DND-41 (cell line): ENCODE data around the gene LSM3.

ENCODE experiments used
- CTCF ChIP-seq: IDR thresholded peaks from 2 replicates; pipeline ENCODE4 v1.5.1; 2012; ENCODE audit warnings: borderline replicate concordance, low read length, moderate library complexity, mild to moderate bottlenecking; ENCODE audit not compliant: poor library complexity, severe bottlenecking; ENCODE audit errors: extremely low read depth
- EZH2 ChIP-seq: IDR thresholded peaks from 3 replicates; pipeline ENCODE4 v1.6.1; 2012; ENCODE audit warnings: borderline replicate concordance, low read depth, mild to moderate bottlenecking, moderate library complexity, low read length, inconsistent platforms; ENCODE audit not compliant: severe bottlenecking

DNA sequence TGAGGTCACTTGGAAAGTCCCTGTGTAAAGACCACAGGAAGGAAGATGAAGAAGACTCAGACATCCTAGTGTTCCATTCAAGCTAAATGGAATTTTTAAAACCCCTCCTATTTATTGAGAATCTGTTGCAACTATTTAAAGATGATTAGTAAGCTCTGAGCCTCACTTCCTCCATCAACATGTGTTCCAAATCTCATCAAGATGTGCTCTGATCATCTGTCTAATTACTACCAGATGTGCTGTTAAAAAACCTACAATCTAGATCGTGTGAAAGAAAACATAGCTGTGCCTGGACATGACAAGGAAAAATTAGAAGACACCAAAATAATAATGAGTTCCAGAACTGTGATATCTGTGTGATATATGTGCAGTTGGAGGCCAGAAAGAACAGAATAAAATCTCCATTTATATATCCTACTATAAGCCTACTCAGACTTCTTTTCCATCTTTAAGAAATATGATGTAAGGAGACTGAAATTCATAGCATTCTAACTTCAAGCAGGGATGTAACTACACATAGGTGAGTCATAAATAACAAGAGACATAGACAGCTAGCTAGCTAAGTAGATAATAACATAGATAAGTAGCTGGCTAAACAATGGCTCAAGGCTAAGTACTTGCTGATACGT, 8.0 kb upstream of the LSM3 start:
- TF ChIP-seq CTCF (no peak), EZH2 (no peak)
